GM12872 (cell line): Measurements from ENCODE around the gene ZRANB3.

ENCODE experiments used
- TF ChIP-seq, protein P1 (sequence below): IDR thresholded peaks from 3 replicates; pipeline ENCODE4 v1.5.1; 2011; ENCODE audit warnings: low read depth, mild to moderate bottlenecking, low read length, moderate library complexity; ENCODE audit not compliant: insufficient read depth

Gene ZRANB3

DNA sequence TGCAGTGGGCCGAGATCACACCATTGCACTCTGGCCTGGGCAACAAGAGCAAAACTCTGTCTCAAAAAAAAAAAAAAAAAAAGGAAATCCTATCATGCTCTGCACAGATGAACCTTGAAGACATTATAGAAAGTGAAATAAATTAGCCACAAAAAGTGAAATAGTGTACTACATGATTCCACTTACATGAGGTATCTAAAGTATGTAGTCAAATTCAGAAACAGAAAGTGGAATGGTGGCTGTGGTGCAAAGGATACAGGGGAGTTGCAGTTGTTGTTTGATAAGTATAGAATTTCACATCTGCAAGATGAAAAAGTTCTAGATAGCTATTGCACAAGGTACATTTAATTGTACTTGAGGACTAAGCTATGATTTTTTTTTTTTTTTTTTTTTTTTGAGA, 5.2 kb downstream of the ZRANB3 start:
- TF ChIP-seq, protein P1, sequence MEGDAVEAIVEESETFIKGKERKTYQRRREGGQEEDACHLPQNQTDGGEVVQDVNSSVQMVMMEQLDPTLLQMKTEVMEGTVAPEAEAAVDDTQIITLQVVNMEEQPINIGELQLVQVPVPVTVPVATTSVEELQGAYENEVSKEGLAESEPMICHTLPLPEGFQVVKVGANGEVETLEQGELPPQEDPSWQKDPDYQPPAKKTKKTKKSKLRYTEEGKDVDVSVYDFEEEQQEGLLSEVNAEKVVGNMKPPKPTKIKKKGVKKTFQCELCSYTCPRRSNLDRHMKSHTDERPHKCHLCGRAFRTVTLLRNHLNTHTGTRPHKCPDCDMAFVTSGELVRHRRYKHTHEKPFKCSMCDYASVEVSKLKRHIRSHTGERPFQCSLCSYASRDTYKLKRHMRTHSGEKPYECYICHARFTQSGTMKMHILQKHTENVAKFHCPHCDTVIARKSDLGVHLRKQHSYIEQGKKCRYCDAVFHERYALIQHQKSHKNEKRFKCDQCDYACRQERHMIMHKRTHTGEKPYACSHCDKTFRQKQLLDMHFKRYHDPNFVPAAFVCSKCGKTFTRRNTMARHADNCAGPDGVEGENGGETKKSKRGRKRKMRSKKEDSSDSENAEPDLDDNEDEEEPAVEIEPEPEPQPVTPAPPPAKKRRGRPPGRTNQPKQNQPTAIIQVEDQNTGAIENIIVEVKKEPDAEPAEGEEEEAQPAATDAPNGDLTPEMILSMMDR, result no peak

DNA sequence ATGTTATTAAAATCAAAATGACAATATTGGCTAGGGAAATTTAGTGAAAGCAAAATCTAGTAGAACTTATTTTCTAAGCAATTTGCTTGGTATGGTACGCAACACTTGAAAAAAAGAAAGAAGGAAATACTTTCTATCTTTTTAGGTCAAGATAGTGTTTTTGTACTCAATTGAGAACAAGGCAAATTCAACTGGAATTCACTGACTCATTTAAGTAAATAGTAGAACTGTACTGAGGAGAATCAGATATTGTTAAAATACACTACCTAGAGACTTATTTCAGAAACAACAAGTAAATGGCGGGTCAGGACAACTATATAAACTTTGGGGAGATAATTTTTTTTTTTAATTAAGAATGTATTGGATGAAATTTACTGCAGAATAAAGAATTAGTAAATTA, 18.9 kb downstream of the ZRANB3 start:
- TF ChIP-seq, protein P1, result no peak

DNA sequence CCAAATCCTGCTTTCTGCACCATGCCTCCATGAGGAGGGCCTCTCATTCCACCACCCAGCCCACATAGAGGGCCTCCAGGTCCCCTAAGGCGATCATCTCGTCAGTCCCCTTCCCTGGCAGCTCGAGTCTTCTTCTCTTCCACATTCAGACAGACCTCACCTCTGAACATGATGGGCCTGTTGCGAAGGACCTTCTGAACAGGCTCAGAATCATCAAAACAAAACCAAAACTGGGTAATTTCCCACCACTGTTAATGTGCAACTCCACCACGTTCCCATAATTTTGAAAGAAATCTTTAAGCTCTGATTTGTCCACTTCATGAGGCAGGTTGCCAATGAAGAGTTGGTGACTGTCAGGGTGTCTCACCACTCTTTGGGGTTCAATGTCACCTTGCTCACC, 20.4 kb downstream of the ZRANB3 start:
- TF ChIP-seq, protein P1, result no peak

DNA sequence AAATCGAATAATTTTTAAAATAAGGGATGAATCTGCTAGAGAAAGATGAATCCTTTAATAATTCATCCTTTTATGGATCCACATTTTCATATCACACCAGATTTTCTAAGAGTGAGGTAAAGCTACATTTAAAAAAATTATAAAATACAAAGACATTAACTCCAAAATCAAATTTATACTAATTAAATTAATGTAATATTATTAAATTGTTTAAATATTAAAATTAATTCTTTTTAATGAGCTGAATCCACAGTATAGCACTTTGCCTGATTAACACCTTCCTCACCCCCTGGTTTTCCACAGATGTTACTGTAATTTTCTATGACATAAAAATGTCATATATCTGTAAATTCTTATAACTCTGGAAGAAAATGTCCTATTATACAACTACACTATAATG, 26.2 kb downstream of the ZRANB3 start:
- TF ChIP-seq, protein P1, result no peak

DNA sequence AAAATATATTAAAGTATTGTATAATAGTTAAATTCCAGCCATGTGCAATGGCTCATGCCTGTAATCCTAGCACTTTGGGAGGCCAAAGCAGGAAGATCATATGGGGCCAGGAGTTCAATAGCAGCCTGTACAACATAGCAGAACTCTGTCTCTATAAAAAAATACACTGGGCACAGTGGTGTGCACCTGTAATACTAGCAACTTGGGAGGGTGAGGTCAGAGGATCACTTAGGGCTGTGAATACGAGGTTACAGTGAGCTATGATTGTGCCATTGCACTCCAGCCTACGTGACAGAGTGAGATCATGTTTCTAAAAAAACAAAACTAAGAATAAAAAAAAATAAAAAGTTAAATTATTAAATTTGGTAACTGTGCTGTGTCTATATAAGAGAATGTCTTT, 36.1 kb downstream of the ZRANB3 start:
- TF ChIP-seq, protein P1, result no peak

DNA sequence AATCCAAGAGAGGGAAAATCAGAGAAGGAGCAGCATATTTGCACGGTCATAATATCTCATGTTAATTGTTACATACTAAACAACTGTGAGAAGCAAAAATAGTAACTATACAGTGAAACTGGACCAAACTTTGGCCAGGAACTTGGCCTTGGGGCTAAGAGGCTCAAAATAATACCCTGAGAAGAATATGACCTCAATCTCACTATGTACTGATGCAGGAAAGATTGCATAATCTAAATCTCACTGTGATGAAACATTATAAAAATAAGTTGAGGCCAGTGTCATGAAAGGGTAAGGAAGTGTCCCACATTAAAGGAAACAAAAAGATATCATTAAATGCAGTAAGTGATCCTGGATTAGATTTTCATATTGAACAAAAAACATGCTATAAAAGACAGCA, 36.5 kb downstream of the ZRANB3 start:
- TF ChIP-seq, protein P1, result no peak

DNA sequence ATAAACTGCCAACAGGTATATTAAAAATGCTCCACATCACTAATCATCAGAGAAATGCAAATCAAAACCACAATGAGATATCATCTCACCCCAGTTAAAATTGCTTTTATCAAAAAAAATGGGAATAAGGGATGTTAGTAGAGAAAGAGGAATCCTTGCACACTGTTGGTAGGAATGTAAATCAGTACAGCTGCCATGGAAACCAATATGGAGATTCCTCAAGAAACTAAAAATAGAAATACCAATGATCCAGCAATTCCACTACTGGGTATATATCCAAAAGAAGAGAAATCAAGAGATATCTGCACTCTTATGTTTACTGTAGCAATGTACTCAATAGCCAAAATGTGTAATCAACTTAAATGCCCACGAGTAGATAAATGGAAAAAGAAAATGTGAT, 40.6 kb downstream of the ZRANB3 start:
- TF ChIP-seq, protein P1, result no peak

DNA sequence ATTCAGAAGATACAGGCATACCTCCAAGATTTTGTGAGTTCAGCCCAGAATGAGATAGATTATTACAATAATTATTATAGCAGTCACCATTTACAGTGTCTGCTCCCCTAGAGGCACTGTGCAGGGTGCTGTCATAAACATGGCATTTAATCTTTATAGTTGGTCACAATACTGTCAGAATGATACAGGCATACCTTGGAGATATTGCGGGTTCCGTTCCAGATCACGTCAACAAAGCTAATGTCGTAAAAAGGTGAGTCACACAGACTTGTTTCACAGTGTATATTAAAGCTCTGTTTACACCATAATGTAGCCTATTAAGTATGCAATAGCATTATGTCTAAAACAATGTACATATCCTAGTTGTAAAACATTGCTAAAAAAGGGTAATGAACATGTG, 45.6 kb downstream of the ZRANB3 start:
- TF ChIP-seq, protein P1, result no peak
